H1 (cell line): Measurements from ENCODE around the gene EFHC1. TPM values are rescaled to one million over a fixed set of nuclear protein-coding genes. Genes with fewer than 3 reads are reported as not detected.
A peak's percentile ranks its signal among the peaks of the same experiment; 100 is the strongest.

ENCODE experiments used
- CEBPB ChIP-seq: IDR thresholded peaks from 2 replicates; pipeline ENCODE4 v1.6.1; 2012; ENCODE audit warnings: low read depth, low read length
- CREB1 ChIP-seq: IDR thresholded peaks from 2 replicates; pipeline ENCODE4 v1.6.1; 2012; ENCODE audit warnings: inconsistent platforms
- E2F6 ChIP-seq: IDR thresholded peaks from 2 replicates; pipeline ENCODE4 v1.6.1; 2012; ENCODE audit warnings: inconsistent platforms
- EGR1 ChIP-seq: IDR thresholded peaks from 2 replicates; pipeline ENCODE4 v1.6.1; 2011; ENCODE audit warnings: low read depth, low read length, borderline replicate concordance
- POLR2A ChIP-seq, 2 experiments: IDR thresholded peaks; 1 replicate in 1 of 2; 2 replicates in 1 of 2; pipeline ENCODE4 v1.6.1; 2011; ENCODE audit warnings: low read depth in 2 of 2, low read length in 2 of 2, mild to moderate bottlenecking in 2 of 2; ENCODE audit errors: control extremely low read depth in 1 of 2
- POU5F1 ChIP-seq: IDR thresholded peaks from 2 replicates; pipeline ENCODE4 v1.6.1; 2011; ENCODE audit warnings: low read depth, mild to moderate bottlenecking, low read length, moderate library complexity
- RXRA ChIP-seq: IDR thresholded peaks from 2 replicates; pipeline ENCODE4 v1.6.1; 2011; ENCODE audit warnings: low read depth, mild to moderate bottlenecking, low read length, moderate library complexity; ENCODE audit not compliant: insufficient read depth
- SIX5 ChIP-seq: IDR thresholded peaks from 2 replicates; pipeline ENCODE4 v1.6.1; 2011; ENCODE audit warnings: mild to moderate bottlenecking, low read depth, low read length
- SP2 ChIP-seq: IDR thresholded peaks from 2 replicates; pipeline ENCODE4 v1.6.1; 2012; ENCODE audit warnings: mild to moderate bottlenecking, low read length, inconsistent platforms
- TAF1 ChIP-seq: IDR thresholded peaks from 2 replicates; pipeline ENCODE4 v1.6.1; 2011; ENCODE audit warnings: mild to moderate bottlenecking, low read depth, low read length
- TAF7 ChIP-seq: optimal IDR thresholded peaks from 2 replicates; pipeline ENCODE3; 2011; ENCODE audit warnings: low read depth, mild to moderate bottlenecking, inconsistent platforms, low read length, moderate library complexity, borderline replicate concordance
- YY1 ChIP-seq: IDR thresholded peaks from 2 replicates; pipeline ENCODE4 v1.6.1; 2011; ENCODE audit warnings: low read depth, mild to moderate bottlenecking, low read length
- polyA plus RNA-seq, 7 experiments: library from polyadenylated mRNA; depleted of rRNA in 3 of 7; stranded (reverse) in 5 of 7; unstranded in 2 of 7; fragments of >200 nt in 5 of 7; fragments of 200-250 nt in 2 of 7; gene quantifications; 1 replicate in 5 of 7; 2 replicates in 1 of 7; 4 replicates in 1 of 7; pipeline versions ENCODE4 v1.2.1 to v1.2.3, GENCODE V29; 2011 to 2013; ENCODE audit warnings: missing spikeins in 2 of 7, mixed read lengths in 2 of 7
- total RNA-seq: library from RNA; stranded (reverse); fragmentation: NEBNext Ultra II Directional; extraction: Animal tissue kit (Norgen Biotek cat#: 25700); gene quantifications from 2 replicates; pipeline ENCODE4 v1.2.1, GENCODE V29; 2021

Gene EFHC1
- total and polyA plus RNA-seq, 2 of the 8 experiments (the other 6 are each of a cell fraction or from before 2014, with no cell fraction given) = 10.5 to 16.4 TPM

DNA sequence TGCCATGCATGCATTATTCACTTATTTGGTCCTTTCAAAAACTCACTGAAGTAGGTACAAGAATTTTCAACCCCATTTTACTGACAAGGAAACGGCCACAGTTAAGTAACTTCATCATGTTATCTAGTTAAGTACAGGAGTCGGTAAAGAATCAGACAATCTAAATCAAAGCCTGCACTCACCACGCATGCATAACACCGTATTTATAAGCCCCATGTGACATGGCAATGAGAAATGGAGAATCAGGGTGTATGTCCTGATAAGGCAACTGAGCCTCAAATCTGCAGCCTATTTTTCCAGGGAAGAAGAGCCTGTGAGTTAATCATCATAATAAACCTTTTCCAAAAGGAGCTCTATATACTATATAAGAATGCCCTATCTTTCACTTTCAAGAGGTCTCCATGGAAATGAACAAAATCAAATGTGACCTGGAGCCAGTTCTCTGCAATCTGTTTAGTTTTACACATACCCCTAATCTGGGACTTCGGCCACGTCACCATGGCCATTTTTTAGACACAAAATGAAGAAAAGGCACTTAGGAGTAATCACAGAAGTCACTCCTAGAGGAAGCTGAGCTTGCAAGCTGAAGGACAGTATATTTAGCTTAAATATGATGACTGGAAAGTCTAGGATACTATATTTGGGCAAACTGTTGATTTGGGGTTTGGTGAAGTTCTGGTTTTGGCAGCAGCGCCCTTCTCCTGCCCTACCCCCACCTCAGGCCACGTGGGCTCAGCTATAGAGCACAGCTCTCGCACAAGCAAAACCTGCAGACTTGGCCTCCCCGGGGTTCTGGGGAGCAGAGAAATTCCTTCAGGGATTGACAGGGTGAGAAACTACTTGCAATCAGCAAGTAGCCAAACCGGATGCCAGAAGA lies 137.5 kb downstream of the EFHC1 start (continued):
- TF ChIP-seq RXRA = no peak
- TF ChIP-seq SIX5 = no peak
- TF ChIP-seq SP2 = no peak
- TF ChIP-seq EGR1 = no peak
- no peak for TF ChIP-seq YY1
- TF ChIP-seq CEBPB = no peak
- no peak for TF ChIP-seq CREB1
- peak; percentile 17; the same call in 1 of the 2 replicates for TF ChIP-seq E2F6
- TF ChIP-seq TAF7 = no peak
- no peak for TF ChIP-seq TAF1
- TF ChIP-seq POLR2A (IDR thresholded peaks at IDR 0.05; ENCODE audit: control extremely low read depth in 1 of 2, low read depth in 2 of 2, low read length in 2 of 2) = no peak
- no peak for TF ChIP-seq POU5F1
